Rectal smooth muscle tissue (tissue), 1 donor: ENCODE results near the gene LRRC8D.

ENCODE experiments used
- H3K27ac ChIP-seq: one replicate; pipeline ENCODE4 v1.7.0; 2013; ENCODE audit warnings: low read depth, low read length, inconsistent platforms
- H3K27me3 ChIP-seq: one replicate; pipeline ENCODE4 v1.7.0; 2013; ENCODE audit warnings: low read length; ENCODE audit not compliant: control insufficient read depth, insufficient read depth
- H3K36me3 ChIP-seq: one replicate; pipeline ENCODE4 v1.7.0; 2013; ENCODE audit warnings: low read length; ENCODE audit not compliant: control insufficient read depth, insufficient read depth
- H3K4me1 ChIP-seq: one replicate; pipeline ENCODE4 v1.7.0; 2013; ENCODE audit warnings: low read length; ENCODE audit not compliant: control insufficient read depth, insufficient read depth
- H3K4me3 ChIP-seq: one replicate; pipeline ENCODE4 v1.7.0; 2013; ENCODE audit warnings: low read length
- H3K9ac ChIP-seq: one replicate; pipeline ENCODE4 v1.7.0; 2013; ENCODE audit warnings: low read length

The LRRC8D gene

DNA sequence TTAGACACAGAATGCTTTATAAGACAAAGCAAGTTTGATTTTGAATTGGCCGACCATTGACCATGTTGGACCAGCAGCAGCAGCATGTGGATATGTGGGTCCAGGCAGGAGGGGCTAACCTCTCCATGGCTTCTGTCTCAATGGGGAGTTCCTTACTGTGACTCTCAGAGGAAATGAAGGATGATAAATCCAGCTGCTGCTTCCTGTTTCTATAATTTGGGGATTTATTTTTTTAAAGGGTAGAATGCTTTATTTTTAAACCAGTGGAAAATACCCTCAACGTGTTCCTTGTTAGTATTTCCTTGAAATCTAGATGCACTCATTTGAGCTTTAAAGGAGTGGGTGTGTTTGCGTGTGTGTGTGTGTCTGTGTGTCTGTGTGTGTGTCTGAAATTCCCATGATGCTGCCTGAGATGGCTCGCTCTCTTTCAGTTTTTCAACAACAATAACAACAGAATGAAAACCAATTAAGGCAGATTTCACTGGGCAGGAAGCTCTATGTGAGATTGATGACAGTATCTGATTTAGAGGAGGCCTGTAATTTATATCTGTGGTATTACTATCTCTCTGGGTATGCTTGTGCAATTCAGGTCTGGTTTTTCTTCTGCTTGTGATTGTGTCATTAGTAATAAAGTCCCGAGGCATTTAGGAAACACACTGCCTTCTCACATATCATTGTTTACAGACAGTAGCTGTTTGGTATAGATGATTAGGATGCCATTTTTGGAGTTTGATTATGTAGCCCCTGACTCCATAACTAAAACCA, 88.0 kb downstream of the LRRC8D start:
- Histone ChIP-seq H3K27me3 (no peaks in the 10 kb centered on the region), H3K4me1 (peaks cover 2% of the 10 kb centered on the region), H3K9ac (no peak overlapping the region), H3K4me3 (no peak overlapping the region), H3K27ac (no peak overlapping the region), H3K36me3 (peaks cover 3% of the 10 kb centered on the region)

DNA sequence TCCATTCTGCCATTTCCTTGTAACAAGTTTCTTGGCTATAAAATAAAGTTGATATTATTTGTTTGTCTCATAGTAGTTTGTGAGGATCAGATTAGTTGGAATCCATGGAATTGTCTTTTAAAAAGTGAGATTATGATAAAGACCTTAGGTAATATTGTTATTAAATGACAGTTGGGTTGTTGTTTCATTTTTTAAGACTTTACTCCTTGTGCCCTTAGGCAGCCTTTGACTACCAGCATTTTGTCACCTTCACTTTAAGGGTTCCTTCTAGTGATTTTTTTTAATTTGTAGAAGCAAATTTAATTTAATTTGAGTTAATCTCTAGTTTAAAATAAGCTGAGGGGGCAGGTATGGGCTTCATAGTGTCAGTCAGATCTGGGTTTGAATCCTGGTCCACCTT, 89.4 kb downstream of the LRRC8D start:
- no peaks in the 10 kb centered on the region for H3K27me3 ChIP-seq
- no peak overlapping the region for H3K27ac ChIP-seq
- H3K4me3 ChIP-seq: no peak overlapping the region
- H3K4me1 ChIP-seq: peaks cover 2% of the 10 kb centered on the region
- H3K36me3 ChIP-seq: peaks cover 3% of the 10 kb centered on the region
- H3K9ac ChIP-seq: no peak overlapping the region

DNA sequence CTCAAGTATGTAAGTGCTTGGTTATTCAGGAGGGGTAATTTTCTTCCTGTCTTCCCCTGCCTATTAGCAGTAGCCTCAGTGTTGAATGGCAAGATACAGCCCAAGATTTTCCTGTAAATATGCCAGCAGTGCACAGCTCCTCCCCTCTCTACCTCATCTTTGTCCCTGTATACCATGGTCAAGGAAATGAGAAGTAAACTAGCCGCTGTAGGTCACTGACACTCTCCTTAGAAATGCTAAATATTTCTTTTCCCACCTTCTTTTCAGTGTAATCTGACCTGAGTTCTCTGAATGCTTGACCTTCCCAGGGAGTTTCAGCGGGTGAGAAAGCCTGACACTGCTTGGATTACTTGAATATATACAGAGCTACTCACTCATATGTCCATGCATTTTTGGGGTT, 89.9 kb downstream of the LRRC8D start:
- Histone ChIP-seq H3K36me3 (peaks cover 3% of the 10 kb centered on the region), H3K9ac (no peak overlapping the region), H3K27me3 (no peaks in the 10 kb centered on the region), H3K27ac (no peak overlapping the region), H3K4me1 (peaks cover 2% of the 10 kb centered on the region), H3K4me3 (no peak overlapping the region)

DNA sequence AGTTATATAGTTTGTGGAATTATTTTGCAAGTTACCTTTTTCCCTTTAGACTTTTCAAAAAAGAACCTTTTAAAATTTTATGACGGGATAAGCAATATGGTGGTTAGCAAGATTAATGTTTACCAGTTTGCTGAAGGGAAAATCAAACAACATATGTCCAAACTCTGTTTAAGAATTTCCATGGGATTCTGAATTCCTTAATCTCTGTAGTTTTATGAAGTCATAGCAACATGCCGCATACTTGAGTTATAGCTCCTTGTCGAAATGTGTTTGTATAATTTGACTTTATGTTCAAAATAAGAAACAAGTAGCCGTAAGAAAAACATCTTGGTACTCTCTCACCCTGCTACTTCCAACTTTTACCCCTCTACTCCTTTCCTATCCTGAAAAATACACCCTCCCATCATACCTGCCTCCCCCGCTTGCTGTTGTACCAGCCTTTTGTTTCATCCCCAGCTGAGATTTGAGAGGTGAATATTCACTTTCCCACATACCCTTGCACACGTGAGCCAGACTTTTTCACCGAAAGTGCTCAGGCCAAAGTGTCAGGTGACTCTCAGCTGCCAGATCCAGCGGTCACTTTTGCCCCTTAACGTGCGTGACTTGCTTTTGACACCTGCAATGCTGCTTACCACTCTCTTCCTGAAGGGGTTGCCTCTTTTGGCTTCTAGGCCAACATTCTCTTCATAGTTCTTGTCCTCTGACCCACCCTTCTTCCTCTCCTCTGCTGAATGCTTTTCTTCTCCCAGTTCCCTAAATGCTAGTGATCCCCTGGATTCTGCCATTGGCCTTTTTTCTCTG, 90.6 kb downstream of the LRRC8D start:
- no peaks in the 10 kb centered on the region for H3K27me3 ChIP-seq
- H3K4me1 ChIP-seq: peaks cover 1% of the 10 kb centered on the region
- H3K27ac ChIP-seq: no peak overlapping the region
- peaks cover 3% of the 10 kb centered on the region for H3K36me3 ChIP-seq
- no peak overlapping the region for H3K9ac ChIP-seq
- no peak overlapping the region for H3K4me3 ChIP-seq

DNA sequence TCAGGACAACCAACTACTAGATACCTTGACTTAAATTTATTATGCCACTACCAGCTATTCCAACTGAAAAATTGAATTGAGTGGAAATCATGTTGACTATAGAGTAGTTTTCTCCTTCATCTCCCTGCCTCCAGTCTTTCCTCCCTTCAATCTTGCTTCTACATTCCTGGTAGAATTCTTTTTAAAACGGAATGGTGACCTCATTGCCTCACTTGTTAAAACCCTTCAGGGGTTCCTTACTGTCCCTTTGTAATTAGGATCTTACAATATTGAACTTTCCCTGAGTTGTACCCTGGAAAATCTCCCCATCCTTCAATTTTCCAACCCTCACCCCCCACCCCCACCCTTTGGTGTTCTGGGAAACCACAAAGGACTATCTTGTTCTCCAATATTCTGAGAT, 91.2 kb downstream of the LRRC8D start:
- H3K27me3 ChIP-seq: no peaks in the 10 kb centered on the region
- H3K36me3 ChIP-seq: no peaks in the 10 kb centered on the region
- H3K4me3 ChIP-seq: no peak overlapping the region
- no peaks in the 10 kb centered on the region for H3K4me1 ChIP-seq
- H3K27ac ChIP-seq: no peak overlapping the region
- H3K9ac ChIP-seq: no peak overlapping the region

DNA sequence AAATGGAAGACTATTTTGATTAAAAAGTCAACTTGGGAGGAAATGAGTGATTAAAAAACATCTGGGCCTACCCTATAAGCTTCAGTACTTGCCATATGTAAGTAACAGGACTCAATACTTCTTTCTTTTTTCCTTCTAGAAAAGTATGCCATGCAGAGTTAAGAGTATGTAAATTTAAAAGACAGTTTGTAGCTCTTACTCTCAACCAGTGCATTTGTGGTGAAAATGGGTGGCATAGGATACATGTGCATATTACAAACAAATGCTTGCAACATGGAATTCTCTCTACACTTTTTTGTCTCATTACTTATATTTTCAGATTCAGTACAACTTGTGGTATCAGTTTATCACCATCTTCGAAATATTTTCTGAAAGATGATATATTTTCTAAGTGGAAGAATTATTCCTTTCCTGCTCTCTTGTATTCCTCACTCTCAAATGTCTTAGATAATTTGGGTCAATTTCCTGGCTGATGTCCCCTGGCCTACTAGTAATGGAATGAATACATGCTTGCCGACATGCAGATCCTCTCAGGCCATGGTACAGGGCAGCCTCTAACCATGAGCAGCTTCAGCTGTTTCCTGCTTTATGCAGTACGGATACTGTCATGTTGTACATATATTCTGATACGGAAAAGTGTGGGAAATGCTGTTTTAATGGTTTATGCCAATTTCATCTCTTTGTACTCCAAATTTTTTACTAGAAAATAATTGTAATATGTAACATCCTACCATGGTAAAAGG, 92.7 kb downstream of the LRRC8D start:
- H3K27me3 ChIP-seq: no peaks in the 10 kb centered on the region
- H3K4me3 ChIP-seq: no peak overlapping the region
- H3K4me1 ChIP-seq: no peaks in the 10 kb centered on the region
- H3K27ac ChIP-seq: no peak overlapping the region
- H3K9ac ChIP-seq: no peak overlapping the region
- H3K36me3 ChIP-seq: no peaks in the 10 kb centered on the region

DNA sequence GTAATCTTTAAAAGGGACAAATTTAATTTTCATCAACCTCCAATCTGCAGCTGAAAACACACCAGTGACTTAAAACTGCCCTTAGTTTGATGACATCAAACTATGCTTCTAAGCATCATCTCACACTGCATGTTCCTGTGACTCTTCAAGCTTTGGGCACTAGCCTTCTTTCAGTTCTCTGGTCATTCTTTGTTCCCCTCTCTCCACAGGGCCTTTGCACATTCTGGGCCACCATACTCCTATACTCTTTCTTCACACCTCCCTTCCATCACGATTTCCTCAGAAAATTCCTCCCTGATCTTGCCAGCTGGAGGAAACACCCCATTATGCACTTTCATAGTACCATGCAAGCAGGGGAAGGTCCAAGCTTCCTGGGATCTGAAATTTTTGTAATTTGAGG, 96.5 kb downstream of the LRRC8D start:
- Histone ChIP-seq H3K4me1 (no peaks in the 10 kb centered on the region), H3K27ac (no peak overlapping the region), H3K36me3 (no peaks in the 10 kb centered on the region), H3K4me3 (no peak overlapping the region), H3K9ac (no peak overlapping the region), H3K27me3 (no peaks in the 10 kb centered on the region)

DNA sequence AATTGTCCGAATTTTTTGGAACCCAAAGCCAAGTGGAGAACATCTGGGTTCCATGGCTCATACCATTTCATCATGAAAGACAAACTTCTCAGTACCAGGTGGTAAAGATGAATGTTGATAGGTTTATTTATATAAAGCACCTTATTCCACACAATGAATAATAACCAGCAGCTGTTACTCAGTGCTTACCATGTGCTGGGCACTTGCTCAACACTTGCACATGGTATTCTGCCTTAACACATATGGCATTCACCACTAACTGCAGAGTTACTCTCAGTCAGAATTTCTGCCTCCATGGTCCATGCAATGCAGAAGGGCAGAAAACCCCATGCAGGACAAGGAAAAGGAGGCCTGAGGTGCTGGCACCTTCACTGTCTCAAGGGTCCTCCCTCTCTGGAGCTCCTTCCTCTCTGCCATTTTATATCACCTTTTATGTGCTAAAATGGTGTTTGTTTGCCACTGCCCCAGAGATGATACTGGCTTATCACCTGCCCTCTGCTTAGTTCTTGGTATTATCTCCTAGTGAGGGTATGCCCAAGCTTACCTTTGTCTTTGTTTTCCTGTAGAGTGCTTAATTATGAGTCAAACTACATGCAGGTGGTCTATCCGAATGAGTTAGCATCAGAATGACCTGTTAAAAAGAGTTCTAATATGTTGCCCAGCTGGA, 97.4 kb downstream of the LRRC8D start:
- H3K27ac ChIP-seq: no peak overlapping the region
- no peaks in the 10 kb centered on the region for H3K4me1 ChIP-seq
- H3K36me3 ChIP-seq: no peaks in the 10 kb centered on the region
- H3K9ac ChIP-seq: no peak overlapping the region
- no peak overlapping the region for H3K4me3 ChIP-seq
- H3K27me3 ChIP-seq: no peaks in the 10 kb centered on the region

DNA sequence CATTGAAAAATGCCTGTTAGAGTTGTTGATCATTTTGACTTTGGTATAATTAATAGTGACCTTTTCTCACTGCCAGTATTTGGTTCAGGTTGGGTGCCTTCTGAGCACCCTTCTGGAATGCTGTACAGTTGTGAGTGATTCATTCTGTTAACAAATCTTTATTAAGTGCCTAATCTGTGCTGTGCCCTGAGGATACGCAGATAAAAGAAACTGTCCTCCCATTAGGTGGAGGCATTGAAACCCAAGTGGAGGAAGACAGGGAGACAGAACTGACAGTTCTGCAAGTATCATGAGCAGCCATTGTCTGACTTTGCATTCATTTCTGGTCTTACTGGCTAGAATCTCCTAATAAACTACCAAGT, 97.9 kb downstream of the LRRC8D start:
- H3K36me3 ChIP-seq: no peaks in the 10 kb centered on the region
- no peak overlapping the region for H3K27ac ChIP-seq
- no peak overlapping the region for H3K4me3 ChIP-seq
- no peaks in the 10 kb centered on the region for H3K4me1 ChIP-seq
- H3K9ac ChIP-seq: no peak overlapping the region
- no peaks in the 10 kb centered on the region for H3K27me3 ChIP-seq

DNA sequence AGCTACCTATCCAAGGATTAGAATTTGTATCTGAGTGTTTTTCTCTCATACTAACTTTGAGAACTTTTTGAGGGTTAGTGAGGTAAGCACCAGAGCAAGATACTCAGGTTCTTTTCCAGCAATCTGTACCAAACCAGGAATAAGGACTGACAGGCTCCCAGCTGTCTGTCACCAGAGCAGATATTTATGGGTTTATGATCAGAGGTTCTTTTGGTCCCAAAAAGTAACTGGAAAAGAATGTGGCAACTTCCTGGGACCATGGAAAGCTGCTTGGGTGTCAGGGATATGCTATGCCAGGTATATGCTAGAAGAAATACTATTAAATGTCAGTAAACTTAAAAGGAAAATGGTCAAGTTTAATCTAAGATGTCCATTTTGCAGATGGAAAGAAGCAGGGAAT, 98.3 kb downstream of the LRRC8D start:
- Histone ChIP-seq H3K27me3 (no peaks in the 10 kb centered on the region), H3K36me3 (no peaks in the 10 kb centered on the region), H3K4me3 (no peak overlapping the region), H3K4me1 (no peaks in the 10 kb centered on the region), H3K27ac (no peak overlapping the region), H3K9ac (no peak overlapping the region)

DNA sequence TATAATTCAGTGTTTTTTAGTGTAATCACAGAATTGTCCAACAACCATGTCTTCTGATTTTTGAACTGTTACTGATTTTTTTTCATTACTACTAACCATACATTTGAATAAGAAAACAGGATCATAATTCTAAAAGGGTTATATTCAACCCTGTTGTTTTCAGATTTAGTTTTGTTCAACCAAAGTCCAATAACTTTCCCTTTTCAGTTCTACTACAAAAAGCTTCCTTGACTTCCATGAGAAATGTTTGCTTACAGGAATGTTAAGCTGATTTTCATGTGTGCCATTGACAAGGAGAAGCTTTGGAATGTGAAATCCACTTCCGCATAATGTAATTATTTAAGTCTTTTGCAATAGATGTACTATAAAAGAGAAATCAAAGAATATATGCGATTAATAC, 102.1 kb downstream of the LRRC8D start:
- H3K9ac ChIP-seq: no peak overlapping the region
- H3K4me1 ChIP-seq: no peaks in the 10 kb centered on the region
- H3K27ac ChIP-seq: no peak overlapping the region
- no peaks in the 10 kb centered on the region for H3K27me3 ChIP-seq
- H3K4me3 ChIP-seq: no peak overlapping the region
- no peaks in the 10 kb centered on the region for H3K36me3 ChIP-seq

DNA sequence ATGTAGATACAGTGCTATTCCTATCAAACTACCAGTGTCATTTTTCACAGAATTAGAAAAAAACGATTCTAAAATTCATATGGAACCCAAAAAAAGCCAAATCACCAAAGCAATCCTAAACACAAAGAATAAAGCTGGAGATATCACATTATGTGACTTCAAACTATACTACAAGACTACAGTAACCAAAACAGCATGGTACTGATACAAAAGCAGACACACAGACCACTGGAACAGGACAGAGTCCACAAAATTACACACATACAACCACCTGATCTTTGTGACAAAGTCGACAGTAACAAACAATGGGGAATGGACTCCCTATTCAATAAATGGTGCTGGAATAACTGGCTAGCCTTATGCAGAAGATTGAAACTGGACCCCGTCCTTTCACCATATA, 102.7 kb downstream of the LRRC8D start:
- H3K4me3 ChIP-seq: no peak overlapping the region
- no peaks in the 10 kb centered on the region for H3K27me3 ChIP-seq

More for the DNA sequence above, 102.7 kb downstream of the LRRC8D start:
- Histone ChIP-seq H3K9ac (no peak overlapping the region), H3K4me1 (no peaks in the 10 kb centered on the region), H3K27ac (no peak overlapping the region), H3K36me3 (no peaks in the 10 kb centered on the region)
